ENCODE data around the gene RGS13.

RGS13 gene, protein sequence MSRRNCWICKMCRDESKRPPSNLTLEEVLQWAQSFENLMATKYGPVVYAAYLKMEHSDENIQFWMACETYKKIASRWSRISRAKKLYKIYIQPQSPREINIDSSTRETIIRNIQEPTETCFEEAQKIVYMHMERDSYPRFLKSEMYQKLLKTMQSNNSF

DNA sequence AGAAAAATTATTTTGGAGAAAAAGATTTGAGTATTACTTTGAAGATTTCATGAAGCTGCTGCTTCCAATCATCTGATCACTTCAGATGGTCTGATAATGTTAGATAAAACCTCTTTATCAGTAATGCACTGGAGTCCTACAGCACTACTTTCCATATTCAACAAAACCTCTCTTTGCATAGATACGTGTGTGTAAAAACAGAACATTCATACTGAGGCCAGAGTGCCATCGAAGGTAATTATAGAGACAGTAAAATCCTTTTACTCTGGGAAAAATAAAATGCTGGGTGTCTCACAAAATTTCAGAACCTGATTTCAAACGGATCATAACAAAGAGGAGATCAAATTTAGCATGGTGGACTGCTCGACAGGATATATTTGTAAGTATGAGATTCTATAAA lies at the start of gene RGS13:
Gene RGS13, plus strand, starts transcription at position 209 of the 400 bp plus-strand sequence. CDS start 8,188 bp downstream, outside the sequence.
- no peak for DNase-seq (ENCODE audit: low spot score)

DNA sequence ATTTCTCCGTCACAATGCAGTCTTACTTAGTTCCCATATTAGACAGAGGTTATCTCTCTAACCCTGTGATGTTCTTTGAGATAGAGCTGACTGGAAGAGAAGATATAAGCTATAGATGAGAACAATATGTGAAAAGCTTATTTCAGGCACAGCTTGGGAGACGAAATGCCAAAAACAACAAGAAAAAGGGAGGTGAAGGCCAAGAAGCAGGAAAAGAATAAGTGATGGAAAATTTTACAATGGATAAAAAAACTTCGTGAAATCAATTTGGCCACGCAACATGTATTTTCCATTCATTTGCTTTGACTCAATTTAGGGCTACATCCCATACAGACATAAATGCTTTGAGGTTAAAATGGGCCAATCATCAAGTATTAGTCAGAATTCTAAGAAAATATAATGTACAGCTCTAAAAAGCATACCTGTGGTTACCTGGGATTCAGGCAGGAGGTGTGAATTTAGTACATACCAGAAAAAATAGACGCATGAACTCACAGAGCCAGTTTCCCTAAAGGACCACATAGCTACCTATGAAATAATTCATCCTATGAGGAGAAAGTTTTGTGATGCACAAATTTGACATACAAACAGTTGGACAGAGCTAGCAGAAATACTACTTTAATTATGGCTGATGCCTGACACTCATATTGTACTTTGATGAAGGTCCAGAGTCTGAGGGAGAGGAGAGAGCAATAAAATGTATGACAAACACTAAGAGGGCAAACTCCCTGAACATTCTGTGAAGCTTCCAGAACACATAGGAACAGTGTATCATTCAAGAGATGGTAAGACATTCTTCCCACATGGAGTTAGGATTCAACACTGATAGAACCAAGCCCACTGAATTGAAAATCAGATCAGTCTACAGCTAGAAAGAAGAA lies 48.3 kb upstream of the RGS13 start:
- no peak for DNase-seq (ENCODE audit: low spot score)

DNA sequence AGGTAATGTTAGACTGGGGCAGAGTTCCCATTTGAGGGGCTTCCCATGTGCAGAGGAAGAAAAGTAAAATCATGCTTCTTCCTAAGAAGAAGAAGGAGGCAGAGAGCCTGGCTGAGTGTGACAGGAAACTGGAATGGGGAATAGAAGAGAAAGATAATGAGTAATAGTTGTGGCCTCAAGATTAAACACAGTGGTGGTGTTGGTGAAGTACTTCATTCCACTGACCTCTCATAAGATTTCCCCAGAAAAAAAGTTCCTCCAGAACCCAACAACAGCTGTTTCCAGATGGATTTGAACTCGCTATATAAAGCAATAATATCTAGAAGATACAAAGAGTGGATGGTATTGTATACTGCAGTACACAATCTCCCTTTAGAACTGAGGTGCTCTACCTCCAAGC lies 47.4 kb upstream of the RGS13 start:
- no peak for DNase-seq (ENCODE audit: low spot score)

GRCh38 chr1:192589813-192590212 lies 46.1 kb upstream of the RGS13 start:
- no peak for DNase-seq (ENCODE audit: low spot score)

DNA sequence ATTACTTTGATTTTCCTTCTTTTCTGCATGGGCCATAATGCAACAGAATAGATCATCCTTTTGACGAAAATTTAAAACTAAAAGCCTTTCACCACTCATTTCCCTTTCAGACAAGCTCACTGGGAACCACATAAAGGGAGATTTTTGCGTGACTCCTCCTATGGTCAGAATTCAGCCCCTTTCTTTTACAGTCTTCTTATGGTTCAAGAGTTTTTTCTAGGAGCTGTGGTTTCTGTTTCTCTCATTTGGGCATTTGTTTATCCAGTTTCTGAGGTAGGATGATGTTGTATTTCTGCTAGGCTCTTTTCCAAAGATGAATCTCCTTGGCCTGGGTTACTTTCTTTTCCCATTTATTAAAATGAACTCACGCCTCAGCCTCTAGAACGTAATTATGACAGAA lies 43.4 kb upstream of the RGS13 start:
- DNase-seq (ENCODE audit: low spot score): no peak

DNA sequence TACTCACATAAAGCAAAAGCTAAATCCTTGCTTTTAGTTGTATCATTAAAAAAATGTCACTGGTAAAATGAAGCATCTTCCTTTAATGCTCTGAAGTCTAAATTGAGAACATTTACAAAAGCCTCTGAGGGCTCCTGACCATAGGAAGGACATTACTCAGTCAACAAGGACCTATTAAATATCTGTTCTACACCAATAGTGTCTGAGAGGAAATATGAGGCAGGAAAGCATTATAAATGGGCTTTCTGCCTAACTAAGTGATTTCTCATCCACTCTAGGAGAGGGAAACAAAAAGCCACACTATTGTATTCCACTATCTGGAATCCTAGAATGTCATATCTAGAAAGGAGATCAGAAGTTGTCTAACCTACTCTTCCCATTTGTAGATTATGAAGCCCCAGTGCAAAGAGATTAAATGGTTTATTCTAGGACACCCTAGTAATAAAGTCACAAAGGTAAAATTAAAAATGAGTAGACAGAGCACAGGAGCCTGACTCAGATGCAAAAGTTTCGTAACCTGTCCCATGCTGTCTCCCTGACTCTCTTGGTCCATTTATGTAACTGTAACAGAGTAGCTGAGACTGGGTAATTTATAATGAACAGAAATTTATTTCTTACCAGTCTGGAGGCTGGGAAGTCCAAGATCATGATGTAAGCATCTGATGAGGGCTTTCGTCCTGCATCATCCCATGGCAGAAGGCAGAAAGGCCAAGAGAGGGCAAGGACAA lies 42.8 kb upstream of the RGS13 start:
- DNase-seq (ENCODE audit: low spot score): no peak

DNA sequence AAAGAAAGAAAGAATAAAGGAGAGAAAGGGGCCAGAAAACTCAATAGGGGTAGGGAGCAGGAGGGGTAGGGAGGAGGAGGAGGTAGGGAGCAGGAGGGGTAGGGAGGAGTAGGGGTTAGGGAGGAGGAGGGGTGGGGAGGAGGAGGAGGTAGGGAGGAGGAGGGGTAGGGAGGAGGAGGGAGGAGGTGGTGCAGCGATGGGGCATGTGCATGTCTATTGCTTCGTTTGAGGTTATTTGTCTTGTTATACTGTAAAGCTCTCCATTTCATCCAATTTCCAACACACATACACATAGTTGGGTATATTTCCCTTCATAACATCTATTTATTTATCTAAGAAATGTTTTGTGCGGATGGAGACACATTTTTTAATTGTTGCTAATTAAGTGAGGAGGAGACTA lies 40.6 kb upstream of the RGS13 start:
- no peak for DNase-seq (ENCODE audit: low spot score)

DNA sequence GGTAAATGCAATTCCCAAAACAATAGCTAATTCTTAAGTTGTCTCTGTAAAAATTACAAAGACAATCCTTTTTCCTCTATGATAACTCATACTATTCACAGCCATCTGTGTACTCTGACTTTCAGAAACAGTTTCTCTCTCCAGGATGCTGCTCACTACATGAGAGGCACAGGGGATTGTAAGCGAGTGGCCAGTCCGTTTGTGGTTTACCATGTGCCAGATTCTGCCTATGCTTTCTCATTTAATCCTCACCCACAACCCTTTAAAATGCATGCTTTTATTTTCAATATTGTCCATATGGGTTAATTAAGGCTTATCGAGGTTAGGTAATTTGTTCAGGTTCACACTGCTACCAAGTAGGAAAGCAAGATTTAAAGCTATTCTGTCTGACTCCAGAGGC lies 37.4 kb upstream of the RGS13 start:
- no peak for DNase-seq (ENCODE audit: low spot score)

DNA sequence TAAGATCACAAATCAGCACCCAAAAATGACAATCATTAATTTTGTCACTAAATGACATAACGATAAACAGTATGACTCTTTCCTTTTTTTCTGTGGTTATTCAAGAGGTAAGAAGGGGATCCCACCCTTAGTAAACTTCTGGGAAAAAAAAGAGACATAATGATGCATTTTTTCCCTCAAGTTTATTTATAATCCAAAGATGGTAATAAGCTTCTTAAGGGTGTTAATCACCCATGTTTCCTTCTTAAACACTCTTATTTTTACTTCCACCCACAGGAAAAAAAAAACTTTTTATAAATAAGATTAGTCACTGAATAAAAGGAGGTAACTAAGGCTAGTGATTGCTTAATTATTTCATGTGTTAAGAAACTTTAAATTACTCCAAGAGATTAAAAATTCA lies 35.7 kb upstream of the RGS13 start:
- DNase-seq (ENCODE audit: low spot score): no peak

DNA sequence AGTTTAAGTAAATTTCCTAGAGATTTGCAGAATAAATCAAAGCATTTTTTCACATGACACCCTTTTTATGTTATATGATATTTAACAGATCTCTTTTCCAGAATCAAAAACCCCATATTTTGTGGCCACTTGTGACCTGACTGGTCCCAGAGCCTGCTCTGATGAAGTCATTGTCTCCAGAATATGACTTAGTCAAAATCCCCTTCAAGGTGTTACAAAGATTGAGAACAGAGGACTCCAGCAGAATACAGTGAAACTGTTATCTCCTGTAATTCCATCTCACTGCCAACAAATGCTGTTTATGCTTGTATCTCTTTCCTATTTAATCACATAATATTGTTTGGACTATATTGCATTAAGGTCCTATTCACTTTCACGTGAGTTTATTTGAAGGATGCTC lies 34.8 kb upstream of the RGS13 start:
- no peak for DNase-seq (ENCODE audit: low spot score)

- no peak for DNase-seq (ENCODE audit: low spot score)
Observed at GRCh38 chr1:192601567-192601966, 34.4 kb upstream of the RGS13 start.

DNA sequence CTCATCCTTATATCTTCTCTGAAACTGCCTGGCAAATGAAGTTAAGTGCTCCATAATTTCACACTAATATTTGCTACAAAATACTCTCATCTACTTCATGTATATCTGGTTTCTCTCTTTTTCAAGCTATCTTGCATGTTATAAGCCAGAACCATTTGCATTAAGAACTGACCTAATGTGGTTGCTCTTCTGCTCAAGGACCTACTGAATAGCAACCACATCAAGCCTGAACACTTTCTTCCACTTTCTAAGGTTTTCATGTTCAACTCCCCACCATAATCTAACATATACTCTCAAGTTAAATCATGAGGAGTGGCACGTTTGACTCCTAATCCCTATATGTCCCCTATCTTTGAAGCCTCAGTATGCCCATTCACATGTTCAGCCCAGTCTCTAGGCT lies 33.2 kb upstream of the RGS13 start:
- DNase-seq (ENCODE audit: low spot score): no peak

GRCh38 chr1:192603218-192603787 lies 32.6 kb upstream of the RGS13 start:
- no peak for DNase-seq (ENCODE audit: low spot score)

- no peak for DNase-seq (ENCODE audit: low spot score)
Observed at GRCh38 chr1:192604979-192605620, 30.8 kb upstream of the RGS13 start.

DNA sequence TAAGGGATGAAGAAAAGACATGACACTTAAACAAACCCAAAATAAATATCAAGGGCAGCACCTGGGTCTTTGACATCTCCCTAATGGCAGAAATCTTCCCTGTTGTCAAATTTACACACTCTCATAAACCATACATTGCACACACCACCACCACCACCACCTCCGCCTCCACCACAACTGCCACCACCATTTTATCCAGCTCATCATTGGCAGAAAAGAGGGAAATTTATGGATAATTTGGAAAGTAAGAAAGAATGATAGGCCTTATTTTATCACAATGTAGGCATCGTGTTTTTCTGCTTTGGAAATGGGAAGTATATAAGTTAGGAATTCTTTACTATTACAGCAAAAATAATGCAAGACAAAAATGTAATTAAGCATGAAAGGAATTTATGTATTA lies 27.3 kb upstream of the RGS13 start:
- no peak for DNase-seq (ENCODE audit: low spot score)

DNA sequence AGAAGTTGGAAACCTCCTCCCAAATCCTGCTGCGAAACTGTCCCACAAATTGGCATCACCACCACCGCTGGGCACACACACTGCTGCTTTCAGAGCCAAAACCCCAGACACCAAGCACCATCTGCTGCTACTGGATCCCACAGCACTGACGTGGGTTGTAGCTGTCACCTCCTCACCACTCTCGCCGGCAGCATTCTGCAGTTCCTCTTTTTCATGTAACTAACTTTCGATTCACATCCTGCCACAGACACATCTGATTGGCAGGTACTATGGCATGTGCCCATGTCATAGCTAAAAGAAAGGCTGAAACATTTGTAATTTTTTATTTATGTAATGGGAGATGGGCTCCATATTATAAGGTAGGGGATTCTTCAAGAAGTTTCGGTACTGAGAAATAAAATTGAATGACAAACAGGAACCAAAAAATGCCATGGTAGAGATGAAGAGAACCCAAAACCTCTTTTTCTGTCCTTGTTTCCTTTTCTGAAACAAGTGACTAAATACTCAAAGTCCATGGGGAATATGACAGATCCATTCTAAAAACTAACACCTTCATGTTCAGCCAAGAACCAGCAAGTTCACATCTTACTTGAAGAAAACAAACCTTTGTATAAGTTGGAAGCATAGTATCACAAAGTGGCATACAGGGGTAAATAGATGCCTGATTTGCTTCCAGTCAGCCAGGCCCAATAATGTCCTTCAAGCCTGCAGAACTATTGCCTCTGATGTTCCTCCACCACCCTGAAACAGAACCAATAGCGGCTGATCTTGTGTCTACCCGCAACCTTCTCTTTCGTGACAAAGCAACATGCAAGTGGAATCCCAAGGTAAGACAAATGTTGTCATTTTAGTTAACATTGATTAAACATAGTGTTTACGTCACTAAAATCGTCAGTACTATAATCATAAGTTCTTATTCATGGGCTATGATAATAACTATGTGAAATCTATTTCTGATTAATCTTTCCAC lies 26.6 kb upstream of the RGS13 start:
- DNase-seq (ENCODE audit: low spot score): no peak

- DNase-seq (ENCODE audit: low spot score): no peak
Observed at GRCh38 chr1:192610112-192610889, 25.6 kb upstream of the RGS13 start.

DNA sequence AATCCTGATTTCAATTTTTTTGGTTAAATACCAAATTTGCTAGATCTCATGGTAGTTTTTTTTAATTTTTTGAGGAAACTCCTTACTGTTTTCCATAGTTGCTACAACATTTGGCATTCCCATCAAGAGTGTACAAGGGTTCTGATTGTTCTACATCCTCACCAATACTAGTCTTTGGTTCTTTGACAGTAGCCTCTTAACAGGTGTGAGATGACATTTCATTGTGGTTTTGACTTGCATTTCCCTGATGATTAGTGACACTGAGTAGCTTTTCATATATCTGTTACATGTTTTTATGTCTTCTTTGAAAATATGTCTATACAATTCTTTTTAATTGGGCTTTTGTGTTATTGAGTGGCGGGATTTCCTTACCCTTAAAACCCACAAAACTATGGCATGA lies 20.9 kb upstream of the RGS13 start:
- no peak for DNase-seq (ENCODE audit: low spot score)

DNA sequence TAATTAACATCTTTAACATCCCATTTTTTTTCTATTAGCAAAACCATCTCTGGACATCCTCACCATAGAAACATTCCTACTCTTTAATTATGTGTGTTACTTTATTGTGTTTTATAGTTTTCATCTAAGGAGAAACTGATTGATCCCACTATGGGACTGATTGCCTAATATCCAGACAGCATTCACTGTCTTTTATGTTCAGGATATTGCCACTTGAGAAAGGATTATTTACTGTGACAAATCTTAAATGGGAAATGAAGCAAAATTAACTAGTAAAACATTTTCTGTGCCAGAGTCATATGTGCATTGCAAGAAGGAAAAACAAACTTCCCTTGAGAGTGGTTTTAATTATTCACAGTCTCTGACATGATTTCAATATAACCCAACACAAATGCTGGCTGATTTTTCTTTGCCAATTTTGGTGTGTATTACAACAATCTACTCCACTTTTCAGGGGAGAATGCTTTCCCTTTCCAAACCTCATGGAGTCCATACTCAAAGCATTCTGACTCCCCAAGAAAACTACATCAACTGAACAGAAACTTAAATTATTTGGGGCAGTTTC lies 15.8 kb upstream of the RGS13 start:
- no peak for DNase-seq (ENCODE audit: low spot score)
